ENCODE data around the gene ACSL5. TPM values are rescaled to one million over a fixed set of nuclear protein-coding genes. Genes with fewer than 3 reads are reported as not detected.

ACSL5 gene
- 81.1 TPM for total RNA-seq
- long read RNA-seq, transcript ACSL5-203 (21 exons, 3,353 nt) = major isoform, 60 of 136 reads
- long read RNA-seq, transcript ACSL5-204 (21 exons, 3,380 nt) = minor isoform, 7 of 136 reads
- long read RNA-seq, transcript ACSL5-202 (21 exons, 3,351 nt) = minor isoform, 32 of 136 reads
- long read RNA-seq, partial matches to known transcripts = 32 of 136 reads
- long read RNA-seq, other reads (novel, unspliced or antisense) = 5 of 136 reads

GRCh38 chr10:112373912-112374338 lies at the start of gene ACSL5:
Gene ACSL5, plus strand, starts transcription at chr10:112374116. Its CDS starts 20,831 bp downstream, at chr10:112394947.
- DNase-seq = no peak
- H3K36me3 ChIP-seq = no peaks in the 10 kb centered on the region
- H3K27ac ChIP-seq = peak within 1 kb of the TSS; percentile 91
- peak; percentile 31 to 34 for ATAC-seq
- H3K4me1 ChIP-seq = peaks cover 44% of the 10 kb centered on the region
- TF ChIP-seq, protein P1, sequence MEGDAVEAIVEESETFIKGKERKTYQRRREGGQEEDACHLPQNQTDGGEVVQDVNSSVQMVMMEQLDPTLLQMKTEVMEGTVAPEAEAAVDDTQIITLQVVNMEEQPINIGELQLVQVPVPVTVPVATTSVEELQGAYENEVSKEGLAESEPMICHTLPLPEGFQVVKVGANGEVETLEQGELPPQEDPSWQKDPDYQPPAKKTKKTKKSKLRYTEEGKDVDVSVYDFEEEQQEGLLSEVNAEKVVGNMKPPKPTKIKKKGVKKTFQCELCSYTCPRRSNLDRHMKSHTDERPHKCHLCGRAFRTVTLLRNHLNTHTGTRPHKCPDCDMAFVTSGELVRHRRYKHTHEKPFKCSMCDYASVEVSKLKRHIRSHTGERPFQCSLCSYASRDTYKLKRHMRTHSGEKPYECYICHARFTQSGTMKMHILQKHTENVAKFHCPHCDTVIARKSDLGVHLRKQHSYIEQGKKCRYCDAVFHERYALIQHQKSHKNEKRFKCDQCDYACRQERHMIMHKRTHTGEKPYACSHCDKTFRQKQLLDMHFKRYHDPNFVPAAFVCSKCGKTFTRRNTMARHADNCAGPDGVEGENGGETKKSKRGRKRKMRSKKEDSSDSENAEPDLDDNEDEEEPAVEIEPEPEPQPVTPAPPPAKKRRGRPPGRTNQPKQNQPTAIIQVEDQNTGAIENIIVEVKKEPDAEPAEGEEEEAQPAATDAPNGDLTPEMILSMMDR (IDR thresholded peaks at IDR 0.05) = no peak
- peak within 1 kb of the TSS; percentile 72 for H3K4me3 ChIP-seq
- intact Hi-C loops (cut with DNase I) = no loop called here
- H3K27me3 ChIP-seq (ENCODE audit: low read depth) = no peaks in the 10 kb centered on the region
- no peaks in the 10 kb centered on the region for H3K9me3 ChIP-seq

DNA sequence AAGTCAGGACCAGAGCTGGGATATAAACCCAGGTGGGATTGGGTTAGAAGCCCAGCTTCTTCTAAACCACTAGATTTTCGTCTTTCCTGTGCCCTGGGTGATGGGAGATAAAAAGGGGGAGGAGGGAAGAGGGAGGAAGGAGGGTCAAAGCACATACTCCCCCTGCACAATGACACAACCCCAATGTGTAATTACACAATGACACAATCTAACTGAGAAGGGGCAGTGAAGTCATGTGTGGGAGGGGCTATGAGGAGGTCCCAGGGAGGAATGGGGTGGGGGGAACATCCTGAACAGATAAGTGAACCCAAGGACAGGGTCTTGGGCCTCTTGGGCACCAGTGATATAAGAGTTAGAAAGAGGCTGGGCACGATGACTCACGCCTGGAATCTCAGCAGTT lies 46.2 kb upstream of the ACSL5 start:
- TF ChIP-seq, protein P1 (IDR thresholded peaks at IDR 0.05) = no peak
- Histone ChIP-seq H3K4me3 (no peak overlapping the region), H3K27ac (no peak overlapping the region), H3K9me3 (no peaks in the 10 kb centered on the region), H3K36me3 (no peaks in the 10 kb centered on the region), H3K4me1 (no peaks in the 10 kb centered on the region), H3K27me3 (ENCODE audit: low read depth) (no peaks in the 10 kb centered on the region)
- no peak for DNase-seq
- no peak for ATAC-seq
- intact Hi-C loops (cut with DNase I) = no loop called here

DNA sequence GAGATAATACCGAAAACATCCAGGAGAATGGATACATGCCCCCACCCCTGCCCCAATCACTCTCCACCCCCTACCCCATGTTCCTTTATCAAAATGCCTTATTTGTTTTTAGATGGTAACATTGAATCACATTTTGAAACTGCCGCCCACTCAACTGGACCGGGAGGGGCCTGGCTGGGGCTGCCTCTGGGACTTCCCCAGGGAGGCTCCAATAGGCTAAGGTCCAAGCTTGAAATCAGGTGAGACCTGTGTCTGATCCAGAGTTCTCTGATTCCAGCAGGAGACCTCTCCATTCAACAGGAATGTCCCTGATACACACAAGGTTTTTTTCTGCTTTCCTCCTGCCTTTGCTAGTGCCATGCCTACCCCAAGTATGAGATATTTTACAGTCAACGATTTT lies 43.8 kb upstream of the ACSL5 start:
- TF ChIP-seq, protein P1 (IDR thresholded peaks at IDR 0.05) = no peak
- Histone ChIP-seq H3K4me1 (no peaks in the 10 kb centered on the region), H3K4me3 (no peak overlapping the region), H3K36me3 (no peaks in the 10 kb centered on the region), H3K9me3 (no peaks in the 10 kb centered on the region), H3K27me3 (ENCODE audit: low read depth) (no peaks in the 10 kb centered on the region), H3K27ac (no peak overlapping the region)
- DNase-seq (no peak), ATAC-seq (no peak)
- intact Hi-C loops (cut with DNase I) = no loop called here

- DNase-seq (no peak), ATAC-seq (no peak)
- Histone ChIP-seq H3K36me3 (no peaks in the 10 kb centered on the region), H3K27me3 (ENCODE audit: low read depth) (no peaks in the 10 kb centered on the region), H3K4me1 (no peaks in the 10 kb centered on the region), H3K4me3 (no peak overlapping the region), H3K27ac (no peak overlapping the region), H3K9me3 (no peaks in the 10 kb centered on the region)
- intact Hi-C loops (cut with DNase I) = no loop called here
- TF ChIP-seq, protein P1 (IDR thresholded peaks at IDR 0.05) = no peak
Observed at GRCh38 chr10:112330607-112331160, 43.2 kb upstream of the ACSL5 start.

DNA sequence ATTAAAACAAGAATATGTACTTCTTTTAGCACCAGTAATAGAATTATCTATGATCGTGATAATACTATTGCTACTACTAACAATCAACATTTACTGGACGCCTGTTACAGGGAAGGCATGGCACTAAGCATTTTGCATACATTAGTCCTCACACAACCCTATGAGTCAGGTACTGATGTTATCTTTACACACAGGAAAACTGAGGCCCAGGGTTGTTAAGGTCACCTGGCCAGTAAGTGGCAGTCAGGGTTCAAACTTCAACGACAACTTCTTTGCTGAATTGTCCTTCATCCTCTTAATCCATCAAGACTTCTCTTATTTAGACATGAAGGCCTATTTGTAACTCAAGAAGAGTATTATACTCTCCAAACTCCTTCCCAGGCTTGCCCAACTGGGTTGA lies 41.9 kb upstream of the ACSL5 start:
- ATAC-seq (no peak), DNase-seq (no peak)
- no peaks in the 10 kb centered on the region for H3K4me1 ChIP-seq
- intact Hi-C loops (cut with DNase I) = no loop called here
- no peaks in the 10 kb centered on the region for H3K9me3 ChIP-seq
- H3K36me3 ChIP-seq = no peaks in the 10 kb centered on the region
- no peak overlapping the region for H3K4me3 ChIP-seq
- H3K27ac ChIP-seq = no peak overlapping the region
- no peaks in the 10 kb centered on the region for H3K27me3 ChIP-seq (ENCODE audit: low read depth)
- TF ChIP-seq, protein P1 (IDR thresholded peaks at IDR 0.05) = no peak
